Activated T-cell treated with anti-CD3 and anti-CD28 coated beads, Interleukin-2, amount 50 U/mL, for 1 hour (primary cell): ENCODE measurements around the gene HASPIN.

Experiments
- DNase-seq: peaks from one replicate; pipeline ENCODE4 v3.0.0-alpha.2; 2020

The HASPIN gene

DNA sequence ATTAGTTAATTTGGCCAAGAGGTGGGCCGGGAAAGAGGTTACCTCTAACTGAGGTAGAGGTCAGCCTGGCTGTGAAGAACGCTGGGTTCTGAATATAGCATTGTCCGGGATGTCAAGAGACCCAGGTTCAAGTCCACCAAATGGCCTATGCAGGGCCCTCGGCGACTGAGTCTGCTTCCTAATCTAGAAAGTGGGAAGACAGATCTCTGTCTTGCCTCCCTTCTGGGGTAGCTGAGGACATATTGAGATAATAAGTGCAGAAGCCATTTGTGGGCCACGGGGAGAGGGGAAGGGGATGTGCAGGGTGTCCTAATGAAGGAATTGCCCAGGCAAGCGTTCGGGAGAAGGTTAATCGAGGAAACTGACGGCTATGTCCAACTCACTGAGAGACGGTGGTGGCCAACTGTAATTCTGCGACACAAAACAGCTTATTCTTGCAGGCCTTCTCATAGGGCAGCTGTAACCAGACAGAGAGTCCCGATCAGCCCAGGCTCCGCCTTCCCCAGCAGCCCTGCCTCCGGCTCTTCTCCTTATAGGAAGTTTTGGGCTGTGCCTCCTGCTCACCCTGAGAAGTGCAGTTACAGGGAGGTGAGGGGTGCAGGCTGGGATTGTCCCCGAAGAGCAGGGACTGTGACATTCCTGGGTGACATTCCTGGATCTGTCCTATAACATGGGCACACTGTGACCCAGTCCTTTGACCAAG, 15.9 kb downstream of the HASPIN start:
- no peak for DNase-seq

DNA sequence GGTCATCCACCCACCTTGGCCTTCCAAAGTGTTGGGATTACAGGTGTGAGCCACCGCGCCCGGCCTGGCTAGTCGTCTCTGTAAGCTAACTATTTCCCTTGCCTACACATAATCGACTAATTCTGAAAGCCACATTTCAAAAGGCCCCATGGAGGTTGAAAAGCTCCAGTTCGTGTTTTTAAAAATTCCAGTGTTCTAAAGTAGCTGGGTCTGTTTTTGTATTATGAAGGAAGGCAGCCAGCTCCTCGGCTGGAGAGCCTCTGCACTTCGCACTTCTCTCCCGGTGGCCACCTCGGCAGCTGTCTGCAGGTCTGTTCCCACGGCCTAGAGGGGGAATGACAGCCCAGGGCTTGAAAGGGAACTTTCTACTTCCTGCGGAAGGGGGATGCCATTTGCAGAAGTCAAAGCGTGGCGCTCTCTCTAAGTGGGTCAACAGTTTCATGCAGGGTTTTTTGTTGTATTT, 16.9 kb downstream of the HASPIN start:
- DNase-seq = peak; percentile 48

DNA sequence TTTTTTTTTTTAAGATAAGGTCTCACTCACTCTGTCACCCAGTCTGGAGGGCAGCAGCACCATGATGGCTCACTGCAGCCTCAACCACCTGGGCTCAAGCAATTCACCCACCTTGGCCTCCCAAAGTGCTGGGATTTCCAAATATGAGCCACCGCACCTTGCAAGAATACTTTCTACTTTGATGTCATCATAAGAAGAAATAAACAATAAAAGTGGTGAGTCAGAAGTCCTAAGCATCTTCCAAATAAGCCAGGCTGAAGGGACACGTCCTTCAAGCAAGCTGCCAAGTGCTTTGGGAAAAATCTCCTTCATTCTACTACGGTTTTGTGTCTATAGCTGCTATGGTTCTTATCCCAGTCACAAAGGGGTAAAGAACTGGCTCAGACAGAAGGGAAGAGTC, 20.3 kb downstream of the HASPIN start:
- DNase-seq = no peak

DNA sequence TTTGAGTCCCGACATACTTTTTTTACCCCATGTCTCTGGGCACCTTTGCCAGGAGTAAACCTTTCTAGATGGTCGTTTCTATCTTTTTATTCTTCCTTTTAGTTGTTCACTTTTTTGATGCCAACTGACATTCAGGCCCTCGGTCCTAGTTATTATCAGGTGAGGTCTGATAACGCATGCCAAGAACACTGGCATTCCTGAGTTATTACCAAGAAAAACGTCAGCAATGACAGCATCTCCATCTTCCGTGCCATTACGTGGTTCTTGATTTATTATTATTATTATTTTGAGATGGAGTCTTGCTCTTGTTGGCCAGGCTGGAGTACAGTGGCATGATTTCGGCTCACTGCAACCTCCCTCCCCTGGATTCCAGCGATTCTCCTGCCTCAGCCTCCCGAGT, 21.4 kb downstream of the HASPIN start:
- no peak for DNase-seq

DNA sequence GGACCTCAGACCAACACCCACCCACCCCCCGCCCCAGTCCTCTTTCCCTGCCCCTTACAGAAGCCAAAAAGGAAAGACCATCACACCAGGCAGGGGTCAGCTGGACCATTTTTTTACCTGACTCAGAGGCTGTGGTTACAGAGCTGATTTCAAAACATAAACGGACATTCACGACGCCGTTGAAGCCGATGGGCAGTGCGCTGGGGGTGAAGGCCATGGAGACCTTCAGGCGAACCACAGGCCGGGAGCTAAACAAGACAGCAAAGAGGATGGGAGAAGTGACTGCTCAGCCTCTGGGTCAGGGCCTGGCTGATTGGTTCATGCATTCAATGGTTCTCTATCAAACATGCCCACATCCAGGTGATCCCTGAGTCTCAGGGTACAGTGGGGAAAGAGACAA, 24.1 kb downstream of the HASPIN start:
- no peak for DNase-seq

DNA sequence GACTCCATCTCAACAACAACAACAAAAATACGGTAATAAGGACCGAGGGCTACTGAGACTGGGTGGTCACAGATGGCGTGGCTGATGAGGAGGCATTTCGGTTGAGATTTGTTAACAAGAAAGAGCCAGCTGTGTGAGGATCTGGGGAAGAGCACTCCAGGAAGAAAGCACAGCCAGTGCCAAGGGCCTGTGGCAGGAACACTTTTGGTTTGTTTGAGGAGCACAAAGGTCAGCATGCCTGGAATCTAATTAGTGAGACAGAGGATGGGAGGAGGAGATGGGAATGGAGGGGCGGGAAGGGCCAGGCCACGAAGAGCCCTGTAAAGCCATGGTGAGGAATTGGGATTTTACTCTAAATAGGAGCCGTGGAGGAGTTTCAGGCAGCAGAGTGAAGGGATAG, 24.9 kb downstream of the HASPIN start:
- DNase-seq = no peak

DNA sequence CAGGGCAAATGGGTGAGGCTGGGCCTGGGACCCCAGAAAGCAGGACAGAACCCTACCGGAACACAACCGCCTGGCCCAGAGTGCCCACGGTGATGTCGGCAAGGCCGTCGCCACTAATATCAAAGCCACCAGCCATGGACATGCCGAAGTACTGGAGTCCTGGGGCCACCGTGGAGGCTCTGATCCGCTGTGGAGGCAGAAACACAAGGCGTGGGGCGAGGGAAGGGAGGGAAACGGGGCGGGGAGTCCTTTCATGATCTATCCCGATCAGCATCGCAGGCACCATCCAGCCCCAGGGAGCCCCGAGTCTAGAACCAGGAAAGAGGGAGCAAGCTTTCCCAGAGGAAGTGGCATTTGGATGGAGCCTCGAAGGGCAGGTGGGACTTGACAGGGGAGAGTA, 26.6 kb downstream of the HASPIN start:
- DNase-seq = no peak

DNA sequence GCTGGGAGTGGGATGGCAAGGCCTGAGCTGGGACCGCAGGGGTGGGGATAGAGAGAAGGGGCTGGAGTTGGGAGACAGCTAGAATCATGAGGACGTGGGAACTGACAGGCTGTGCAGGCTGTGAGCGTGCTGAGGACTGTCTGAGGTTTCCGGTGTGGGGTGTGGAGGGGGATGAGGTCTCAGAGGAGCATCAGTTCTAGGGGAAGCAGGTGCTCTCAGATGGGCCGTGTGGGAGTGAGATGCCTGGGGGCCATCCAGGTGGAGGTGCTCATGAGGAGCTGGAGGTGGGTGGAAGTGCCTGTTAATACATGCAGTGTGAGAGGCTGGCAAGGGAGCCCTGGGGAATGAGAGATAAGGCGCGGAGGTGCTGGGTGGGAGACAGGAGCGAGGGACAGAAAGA, 27.2 kb downstream of the HASPIN start:
- peak; percentile 52 for DNase-seq

DNA sequence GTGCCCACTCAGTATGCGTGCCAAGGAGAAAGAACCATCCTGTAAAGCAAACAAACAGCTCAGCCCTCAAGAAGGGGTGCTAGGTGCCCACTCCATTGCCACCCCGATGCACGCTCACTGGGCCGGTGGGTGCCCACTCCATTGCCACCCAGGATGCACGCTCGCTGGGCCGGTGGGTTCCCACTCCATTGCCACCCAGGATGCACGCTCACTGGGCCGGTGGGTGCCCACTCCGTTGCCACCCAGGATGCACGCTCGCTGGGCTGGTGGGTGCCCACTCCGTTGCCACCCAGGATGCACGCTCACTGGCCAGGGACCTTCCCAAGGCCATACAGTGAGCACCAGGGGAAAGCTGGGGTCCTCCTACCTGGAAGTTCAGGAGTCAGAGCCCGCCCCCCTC, 28.1 kb downstream of the HASPIN start:
- no peak for DNase-seq

DNA sequence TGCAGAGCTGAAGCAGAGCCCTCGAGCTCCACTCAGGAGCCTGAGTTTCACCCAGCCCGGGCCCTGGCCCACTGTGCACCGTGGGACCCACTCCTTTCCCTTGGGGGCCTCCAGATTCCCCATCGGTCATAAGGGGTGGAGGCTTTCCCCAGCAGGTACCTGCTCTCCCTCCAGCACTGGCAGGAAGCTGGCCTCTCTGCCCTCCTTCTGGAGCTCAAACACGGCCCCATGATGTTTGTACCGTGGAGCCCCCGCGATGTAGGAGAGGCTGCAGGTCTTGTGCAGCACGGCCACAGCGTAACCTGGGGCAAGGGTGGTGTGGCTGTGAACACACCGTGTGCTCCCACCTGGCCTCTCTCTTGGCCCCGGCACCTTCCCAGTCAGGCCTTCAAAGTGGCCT, 29.9 kb downstream of the HASPIN start:
- DNase-seq = no peak

DNA sequence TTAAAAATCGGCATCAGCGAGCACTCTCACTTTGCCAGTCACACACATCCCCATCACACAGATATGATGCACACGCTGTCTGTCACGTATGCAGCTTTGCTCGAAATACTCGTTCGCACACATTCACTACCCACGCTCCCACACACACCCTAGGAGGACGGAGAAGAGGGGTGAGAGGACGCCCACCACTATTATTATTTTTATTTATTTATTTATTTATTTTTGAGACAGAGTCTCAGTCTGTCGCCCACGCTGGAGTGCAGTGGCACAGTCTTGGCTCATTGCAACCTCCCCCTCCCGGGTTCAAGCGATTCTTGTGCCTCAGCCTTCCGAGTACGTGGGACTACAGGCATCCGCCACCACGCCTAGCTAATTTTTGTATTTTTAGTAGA, 30.4 kb downstream of the HASPIN start:
- no peak for DNase-seq

DNA sequence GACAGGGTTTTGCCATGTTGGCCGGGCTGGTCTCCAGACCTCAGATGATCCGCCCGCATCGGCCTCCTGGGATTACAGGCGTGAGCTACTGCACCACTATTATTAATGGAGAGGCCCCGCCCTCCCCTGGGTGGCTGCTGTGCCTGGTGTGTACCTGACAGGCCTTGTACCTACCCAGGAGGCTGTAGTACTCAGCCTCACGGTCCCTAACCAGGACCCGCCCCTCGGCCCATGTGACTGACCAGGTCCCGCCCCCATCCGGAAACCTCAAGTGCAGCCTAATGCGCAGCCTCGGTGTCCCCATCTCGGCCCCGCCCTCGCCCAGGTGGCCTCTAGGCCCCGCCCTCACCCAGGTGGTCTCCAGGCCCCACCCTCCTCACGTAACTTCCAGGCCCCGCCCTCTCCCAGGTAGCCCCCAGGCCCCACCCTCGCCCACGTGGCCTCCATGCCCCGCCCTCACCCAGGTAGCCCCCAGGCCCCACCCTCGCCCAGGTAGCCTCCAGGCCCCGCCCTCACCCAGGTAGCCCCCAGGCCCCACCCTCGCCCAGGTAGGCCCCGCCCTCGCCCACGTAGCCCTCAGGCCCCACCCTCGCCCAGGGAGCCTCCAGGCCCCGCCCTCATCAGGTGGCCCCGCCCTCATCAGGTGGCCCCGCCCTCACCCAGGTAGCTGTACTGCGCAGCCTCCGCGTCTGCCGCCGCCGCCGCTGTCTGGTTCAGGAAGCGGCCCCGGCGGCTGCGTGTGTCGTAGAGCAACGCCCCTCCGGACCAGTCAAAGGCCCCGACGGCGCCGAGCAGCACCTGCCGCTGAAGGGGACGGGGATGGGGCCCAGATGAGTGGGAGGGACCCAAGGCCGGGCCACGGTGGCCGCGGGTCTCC, 31.0 kb downstream of the HASPIN start:
- DNase-seq = peak; percentile 84

DNA sequence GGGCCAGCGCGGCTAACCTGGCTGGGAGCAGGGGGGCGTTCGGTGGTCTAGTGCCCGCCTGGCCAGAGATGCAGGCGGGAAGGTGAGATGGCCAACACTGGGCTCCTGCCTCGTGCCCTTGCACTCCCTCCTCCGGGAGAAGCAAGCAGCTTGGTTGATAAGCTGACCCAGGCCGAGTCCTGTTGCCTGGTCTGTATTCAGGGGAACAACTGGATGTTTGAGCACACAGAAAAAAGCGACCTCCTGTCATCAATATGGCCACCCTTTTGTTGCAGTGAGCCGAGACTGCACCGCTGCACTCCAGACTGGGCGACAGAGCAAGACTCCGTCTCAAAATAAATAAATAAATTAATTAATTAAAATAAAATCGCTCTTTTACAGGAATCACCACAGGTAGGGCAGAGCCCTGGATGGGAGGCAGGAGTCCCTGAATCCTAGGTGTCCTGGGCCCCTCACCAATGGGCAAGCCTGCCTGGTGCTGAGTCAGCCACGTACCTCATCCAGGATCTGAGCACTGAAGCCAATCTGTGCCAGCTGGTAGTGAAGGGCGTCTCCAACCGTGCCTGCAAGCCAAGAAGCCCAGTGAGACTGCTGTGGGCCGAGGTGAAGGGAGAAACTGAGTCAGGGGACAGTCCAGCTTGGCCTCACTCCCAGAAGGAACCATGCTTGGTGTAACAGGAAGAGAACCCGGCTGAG, 31.8 kb downstream of the HASPIN start:
- no peak for DNase-seq

DNA sequence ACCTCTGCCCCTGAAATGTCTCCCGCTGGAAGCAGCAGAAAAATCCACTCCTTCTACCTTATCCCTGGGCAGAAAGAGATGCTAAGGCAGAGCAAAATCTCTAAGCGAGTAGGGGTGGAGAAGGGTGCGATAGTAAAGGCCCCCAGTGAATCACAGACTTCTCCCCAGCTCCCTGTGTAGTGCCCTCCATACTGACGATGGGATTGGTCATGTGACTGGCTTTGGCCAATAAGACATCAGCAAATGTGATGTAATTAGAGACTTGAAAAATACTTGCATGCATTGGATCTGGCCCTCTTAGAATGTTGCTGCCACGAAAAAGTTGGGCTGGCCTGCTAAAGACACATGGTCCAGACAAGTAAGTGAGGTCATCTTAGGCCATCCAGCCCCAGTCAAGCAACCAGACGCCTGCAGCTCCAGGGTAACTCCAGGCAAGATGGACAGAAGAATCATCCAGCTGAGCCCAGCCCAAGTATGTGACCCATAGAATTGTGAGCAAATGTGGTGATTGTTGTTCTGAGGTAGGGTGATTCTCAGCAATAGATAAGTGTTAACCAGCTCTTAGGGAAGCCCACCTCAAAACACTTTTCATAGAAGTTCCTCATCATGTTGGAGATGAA, 36.0 kb downstream of the HASPIN start:
- no peak for DNase-seq

DNA sequence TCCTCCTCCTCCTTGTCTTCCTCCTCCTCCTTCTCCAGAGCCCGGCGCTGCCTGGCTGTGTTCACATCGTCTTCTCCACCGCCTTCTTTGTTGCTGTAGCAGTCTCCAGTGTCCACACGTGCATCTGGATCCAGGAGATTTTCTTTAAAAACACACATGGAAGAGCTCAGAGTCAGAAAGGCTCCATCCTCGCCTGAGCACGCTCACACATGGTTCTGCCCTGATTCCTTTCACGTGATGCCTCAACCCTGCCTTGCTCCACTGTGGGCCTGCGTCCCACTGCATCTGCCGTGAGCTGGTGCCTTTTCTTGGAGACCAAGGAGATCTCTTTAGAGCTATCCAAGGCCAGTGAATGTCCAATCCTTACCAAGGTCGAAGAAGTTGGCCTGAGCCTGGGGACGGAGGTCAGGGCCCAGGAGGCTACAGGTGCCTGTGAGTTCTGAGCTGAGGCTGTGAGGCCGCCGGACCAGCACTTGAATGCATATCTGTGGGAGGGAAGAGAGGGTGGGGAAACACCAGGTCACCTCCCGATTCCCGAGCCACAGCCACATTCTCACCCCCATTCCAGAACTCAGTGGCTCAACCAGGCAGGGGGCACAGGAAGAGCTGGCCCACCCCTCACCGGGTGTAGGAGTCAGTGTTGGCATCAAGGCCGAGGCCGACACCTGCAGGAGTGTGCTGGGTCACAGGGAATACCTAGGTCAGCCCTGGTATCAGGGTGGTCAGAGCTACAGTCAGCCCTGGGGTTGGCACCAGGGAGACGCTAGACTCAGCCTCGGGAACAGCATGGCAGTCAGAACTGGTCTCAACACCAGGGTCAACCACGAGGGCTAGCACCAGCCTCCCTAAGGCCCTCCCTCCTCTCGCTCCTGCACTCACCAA, 37.6 kb downstream of the HASPIN start:
- DNase-seq = no peak

DNA sequence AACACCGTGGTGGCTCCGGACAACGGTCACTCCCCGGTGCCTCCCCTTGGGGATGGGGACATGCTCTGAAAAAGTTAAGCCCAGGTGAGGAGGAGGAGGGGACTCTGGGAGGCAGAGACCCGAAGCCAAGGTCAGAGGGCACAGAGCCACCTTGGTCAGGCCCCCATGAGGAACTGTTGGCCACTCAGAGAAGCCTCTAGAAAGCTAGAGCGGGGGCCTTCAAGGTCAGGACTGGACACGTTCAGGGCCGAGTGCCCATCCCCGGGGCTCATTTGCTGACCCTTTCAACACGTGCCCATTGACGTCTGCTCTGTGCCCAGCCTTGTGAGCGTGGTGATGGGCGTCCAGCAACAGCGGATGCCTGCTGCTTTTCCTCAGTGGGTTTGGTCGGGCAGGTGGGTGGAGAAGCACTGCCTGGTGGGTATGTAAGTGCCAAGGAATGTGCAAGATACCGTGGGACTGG, 38.2 kb downstream of the HASPIN start:
- DNase-seq = no peak

DNA sequence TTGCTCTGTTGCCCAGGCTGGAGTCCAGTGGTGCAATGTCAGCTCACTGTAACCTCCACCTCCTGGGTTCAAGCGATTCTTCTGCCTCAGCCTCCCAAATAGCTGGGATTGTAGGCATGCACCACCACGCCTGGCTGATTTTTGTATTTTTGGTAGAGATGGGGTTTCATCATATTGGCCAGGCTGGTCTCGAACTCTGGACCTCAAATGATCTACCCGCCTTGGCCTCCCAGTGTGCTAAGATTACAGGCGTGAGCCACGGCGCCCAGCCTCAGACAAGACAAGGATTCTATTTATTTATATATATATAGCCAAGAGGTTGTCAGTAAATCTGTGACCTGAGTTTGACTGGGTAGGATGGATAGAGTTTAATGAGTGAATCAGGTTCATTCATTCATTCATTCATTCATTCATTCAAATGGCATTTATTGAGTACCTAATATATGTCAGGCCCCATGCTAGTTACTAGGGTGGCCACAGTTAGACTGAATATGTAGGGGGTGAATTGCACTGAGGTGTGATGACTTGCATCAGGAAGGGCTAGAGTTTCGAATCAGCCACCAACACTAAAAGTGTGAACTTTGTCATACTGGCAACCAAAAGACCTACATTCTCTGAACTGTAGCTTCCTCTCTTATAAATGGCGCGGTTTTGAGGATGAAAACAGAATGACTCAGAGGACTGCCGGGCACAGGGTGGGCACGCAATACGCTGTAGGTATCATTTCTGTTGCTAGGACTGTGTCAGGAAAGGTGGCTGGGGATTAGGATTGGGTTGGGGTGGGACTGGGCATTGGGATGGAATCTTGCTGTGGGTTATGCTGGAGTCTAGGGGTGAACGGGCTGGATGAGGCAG, 39.4 kb downstream of the HASPIN start:
- no peak for DNase-seq

DNA sequence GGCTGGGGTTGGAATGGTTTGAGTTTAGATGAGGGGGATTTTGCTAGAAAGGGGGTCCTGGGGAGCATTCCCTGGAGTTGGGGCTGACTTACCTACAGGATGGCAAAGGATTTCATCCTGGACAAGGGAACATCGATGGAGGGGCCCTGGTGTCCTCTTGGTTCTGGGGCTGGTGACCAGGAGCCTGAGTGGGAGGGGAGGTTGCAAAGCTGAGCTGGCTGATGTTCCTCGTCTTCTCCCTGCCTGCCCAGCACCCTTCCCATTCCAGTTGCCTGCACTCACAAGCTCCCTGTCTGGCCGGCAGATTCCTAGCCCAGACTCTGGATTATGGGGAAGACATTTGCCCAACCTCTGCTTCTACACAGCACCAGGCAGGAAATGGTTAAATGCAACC, 40.1 kb downstream of the HASPIN start:
- DNase-seq = no peak

DNA sequence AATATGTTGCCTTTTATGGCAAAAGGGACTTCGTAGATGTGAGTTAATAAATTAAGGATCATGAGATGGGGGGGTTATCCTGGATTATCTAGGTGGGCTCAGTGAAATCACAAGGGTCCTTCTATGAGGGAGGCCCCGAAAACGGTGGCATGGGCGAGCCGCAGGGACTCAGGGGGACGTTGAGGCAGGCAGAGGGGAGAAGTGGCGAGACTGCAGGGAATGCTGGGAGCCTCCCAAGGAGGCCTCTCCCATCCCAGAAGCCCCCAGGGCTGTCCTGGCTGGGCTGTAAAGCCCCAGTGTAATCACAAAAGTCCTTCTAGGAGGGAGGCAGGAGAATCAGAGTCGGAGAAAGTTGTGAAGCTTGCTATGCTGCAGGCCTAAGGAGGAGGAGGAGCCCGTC, 42.3 kb downstream of the HASPIN start:
- DNase-seq = no peak

DNA sequence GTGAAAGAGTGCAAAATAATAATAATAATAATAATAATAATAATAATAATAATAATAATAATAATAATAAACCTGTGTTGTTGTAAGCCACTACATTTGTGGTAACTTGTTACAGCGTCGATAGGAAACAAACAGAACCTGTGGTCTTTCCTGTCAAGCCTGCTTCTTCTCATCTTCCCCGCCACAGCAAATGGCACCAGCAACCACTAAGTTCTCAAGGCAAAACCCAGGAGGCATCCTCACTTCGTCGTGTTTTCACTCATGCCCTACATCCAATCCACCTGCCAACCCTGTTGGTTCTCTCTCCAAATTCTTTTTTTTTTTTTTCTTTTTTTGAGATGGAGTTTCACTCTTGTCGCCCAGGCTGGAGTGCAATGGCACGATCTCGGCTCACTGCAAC, 43.1 kb downstream of the HASPIN start:
- no peak for DNase-seq

DNA sequence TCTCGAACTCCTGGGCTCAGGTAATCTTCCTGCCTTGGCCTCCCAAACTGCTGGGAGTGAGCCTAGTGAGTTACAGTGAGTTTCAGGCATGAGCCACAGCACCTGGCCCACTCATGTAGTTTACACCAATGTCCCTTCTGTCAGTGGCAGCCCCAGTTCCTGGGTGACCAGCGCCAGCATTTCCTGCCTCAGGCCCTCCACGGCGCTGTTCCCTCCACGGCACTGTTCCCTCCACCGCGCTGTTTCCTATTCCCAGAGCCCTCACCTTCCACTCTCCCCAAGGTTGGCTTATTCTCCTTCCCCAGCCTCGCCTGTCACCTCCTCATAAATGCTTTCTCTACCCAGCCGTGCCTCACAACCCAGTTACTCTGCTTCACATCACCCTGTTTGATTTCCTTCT, 44.6 kb downstream of the HASPIN start:
- no peak for DNase-seq
